ENCODE results near the gene NTN1.

Gene NTN1

DNA sequence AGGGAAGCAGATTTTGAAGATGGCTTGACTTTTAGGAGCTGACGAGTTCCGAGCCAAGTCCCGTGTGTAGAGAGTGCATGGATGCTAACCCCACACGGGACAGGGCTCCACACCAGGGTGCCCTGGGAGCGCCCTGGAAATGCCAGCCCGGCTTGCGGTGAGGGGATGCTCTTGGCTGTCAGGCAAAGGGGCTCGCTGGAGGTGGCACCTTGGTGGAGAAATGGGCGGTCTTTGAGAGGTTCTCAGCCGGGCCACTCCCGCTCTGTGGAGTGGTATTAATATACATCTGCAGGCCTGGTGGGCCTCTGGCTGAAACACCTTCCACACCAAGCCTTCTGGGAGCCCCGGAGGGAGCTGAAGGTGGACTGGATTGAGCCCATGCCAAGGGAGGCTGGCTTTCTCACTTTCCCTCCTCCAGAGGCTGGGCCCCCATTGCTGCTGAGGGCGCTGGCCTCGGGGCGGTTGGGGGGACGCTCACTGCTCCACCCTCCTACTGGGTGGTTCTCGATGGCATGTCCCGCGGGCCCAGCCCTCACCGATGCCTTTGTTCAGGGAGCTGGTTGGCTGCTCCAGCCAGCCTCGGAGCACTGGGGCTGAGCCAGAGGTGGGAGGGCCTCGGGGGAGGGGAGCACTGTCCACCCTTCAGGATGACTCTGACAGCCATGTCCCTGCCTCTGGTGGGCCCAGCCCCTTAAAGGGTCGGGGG, 210.3 kb downstream of the NTN1 start:
- no peak for DNase-seq (ENCODE audit: low read depth in 2 of 2)

DNA sequence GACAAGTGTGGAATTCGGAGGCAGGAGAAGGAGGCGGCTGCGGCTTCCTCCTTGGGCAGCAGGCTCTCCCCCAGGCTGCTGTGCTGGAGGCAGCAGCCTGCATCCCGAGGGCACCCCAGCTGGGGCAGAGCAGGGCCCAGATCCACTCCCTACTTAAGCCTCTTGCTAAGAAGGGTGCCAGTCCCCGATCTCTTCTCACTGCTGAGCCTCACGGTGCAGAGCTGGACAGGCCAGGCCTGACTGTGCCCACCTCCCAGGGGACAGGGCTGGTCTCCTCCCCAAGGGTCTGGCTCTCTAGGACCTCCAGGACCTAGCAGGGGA, 210.8 kb downstream of the NTN1 start:
- no peak for DNase-seq (ENCODE audit: low read depth in 2 of 2)

- DNase-seq (ENCODE audit: low read depth in 2 of 2) = no peak
Measured at GRCh38 chr17:9232591-9233270, 211.4 kb downstream of the NTN1 start.

- no peak for DNase-seq (ENCODE audit: low read depth in 2 of 2)
Measured at GRCh38 chr17:9233271-9233599, 211.9 kb downstream of the NTN1 start.

- DNase-seq (ENCODE audit: low read depth in 2 of 2) = no peak
Measured at GRCh38 chr17:9233761-9234160, 212.5 kb downstream of the NTN1 start.

DNA sequence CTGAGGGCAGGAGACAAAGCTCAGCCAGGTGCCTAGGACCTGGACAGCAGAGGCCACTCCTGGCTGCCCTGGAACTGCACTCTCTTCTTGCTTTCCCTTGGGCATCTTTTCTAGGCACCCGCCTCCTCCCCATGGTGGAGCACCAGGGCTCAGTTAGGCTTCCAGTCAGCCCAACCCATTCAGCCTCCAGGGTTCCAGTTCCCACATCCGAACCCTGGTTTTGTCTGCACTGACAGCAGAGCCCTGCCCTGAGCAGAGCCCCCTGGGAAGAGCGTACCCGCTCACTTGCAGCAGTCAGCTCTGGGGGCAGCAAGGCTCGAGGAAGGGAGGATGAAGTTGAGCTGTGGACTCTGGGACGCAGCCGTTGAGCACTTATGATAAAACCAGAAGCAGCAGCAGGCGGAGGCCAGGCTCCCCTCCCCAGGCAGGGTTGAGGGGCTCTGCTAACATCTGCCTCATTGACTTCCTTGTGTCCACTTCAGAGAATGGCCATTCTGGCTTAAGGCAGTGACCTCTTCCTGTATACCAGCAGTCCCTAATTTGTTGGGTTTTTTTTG, 213.2 kb downstream of the NTN1 start:
- DNase-seq (ENCODE audit: low read depth in 2 of 2) = no peak

DNA sequence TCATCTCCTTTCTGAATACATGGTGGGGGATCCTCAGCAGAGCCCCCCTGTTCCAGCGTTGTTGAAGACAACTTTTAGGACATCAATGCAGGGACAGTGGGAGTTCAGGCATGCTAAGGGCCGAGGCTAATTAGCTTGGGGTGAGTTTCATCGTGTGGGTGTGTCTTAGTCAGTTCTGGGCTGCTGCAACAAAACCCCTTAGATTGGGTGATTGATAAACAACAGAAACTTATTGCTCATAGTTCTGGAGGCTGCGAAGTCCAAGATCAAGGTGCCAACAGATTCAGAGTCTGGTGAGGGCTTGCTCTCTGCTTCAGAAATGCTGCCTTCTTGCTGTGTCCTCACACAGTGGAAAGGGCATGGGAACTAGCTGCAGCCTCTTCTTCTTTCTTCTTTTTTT, 214.0 kb downstream of the NTN1 start:
- no peak for DNase-seq (ENCODE audit: low read depth in 2 of 2)

GRCh38 chr17:9236286-9237052, 215.2 kb downstream of the NTN1 start:
- DNase-seq (ENCODE audit: low read depth in 2 of 2) = no peak

DNA sequence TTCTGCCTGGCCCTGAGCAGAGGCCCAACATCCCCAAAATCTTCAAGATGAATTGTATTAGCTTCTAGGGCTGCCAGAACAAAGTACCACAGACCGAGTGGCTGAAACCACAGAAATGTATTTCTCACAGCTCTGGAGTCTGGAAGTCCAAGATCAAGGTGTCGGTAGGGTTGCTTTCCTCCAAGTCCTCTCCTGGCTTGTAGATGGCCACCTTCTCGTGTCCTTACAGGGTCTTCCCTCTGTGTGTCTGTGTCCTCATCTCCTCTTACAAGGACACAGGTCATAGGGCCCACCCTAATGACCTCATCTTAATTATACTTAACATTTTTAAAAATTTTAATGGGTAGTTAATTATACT, 215.7 kb downstream of the NTN1 start:
- no peak for DNase-seq (ENCODE audit: low read depth in 2 of 2)

- DNase-seq (ENCODE audit: low read depth in 2 of 2) = no peak
Measured at GRCh38 chr17:9237661-9238301, 216.5 kb downstream of the NTN1 start.

- no peak for DNase-seq (ENCODE audit: low read depth in 2 of 2)
Measured at GRCh38 chr17:9238340-9239245, 217.3 kb downstream of the NTN1 start.

GRCh38 chr17:9239246-9239792, 218.0 kb downstream of the NTN1 start:
- DNase-seq (ENCODE audit: low read depth in 2 of 2) = no peak

GRCh38 chr17:9239793-9240658, 218.7 kb downstream of the NTN1 start:
- DNase-seq (ENCODE audit: low read depth in 2 of 2) = no peak

- DNase-seq (ENCODE audit: low read depth in 2 of 2) = no peak
Measured at GRCh38 chr17:9240659-9241370, 219.5 kb downstream of the NTN1 start.

- DNase-seq (ENCODE audit: low read depth in 2 of 2) = no peak
Measured at GRCh38 chr17:9241371-9241712, 220.0 kb downstream of the NTN1 start.

DNA sequence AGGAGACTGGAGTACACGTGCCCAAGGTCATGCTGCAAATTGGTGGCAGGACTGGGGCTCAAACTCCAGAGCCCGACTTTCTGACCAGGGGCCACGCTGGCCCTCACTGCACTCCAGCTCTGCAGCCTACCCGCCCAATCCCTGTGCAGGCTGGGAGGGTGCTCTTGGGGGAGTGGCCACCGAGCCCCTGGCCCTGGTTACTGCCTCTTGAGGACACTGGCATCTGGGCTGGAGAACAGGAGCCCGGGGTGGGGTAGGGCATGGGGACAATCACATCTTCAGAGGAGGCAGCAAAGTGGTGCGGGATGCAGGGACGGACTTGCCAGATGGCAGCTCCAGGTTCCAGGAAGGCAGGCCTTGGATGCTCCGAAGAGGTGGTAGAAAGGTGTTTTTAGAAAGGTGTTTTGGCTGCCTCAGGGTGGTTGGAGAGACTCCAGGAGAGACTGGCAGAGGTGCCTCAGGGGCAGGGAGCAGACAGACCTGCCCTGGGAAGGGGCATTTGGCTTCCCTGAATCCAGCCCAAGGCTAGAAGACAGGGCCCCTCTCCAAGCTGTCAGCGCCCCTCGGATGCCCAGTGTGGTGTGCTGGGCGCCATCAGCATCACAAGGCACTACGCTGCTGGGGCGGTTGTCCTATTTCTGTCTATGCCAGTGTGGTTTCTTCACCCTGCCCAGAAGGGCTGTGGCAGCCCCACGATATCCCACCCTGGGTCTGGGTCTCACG, 220.6 kb downstream of the NTN1 start:
- DNase-seq (ENCODE audit: low read depth in 2 of 2) = no peak

DNA sequence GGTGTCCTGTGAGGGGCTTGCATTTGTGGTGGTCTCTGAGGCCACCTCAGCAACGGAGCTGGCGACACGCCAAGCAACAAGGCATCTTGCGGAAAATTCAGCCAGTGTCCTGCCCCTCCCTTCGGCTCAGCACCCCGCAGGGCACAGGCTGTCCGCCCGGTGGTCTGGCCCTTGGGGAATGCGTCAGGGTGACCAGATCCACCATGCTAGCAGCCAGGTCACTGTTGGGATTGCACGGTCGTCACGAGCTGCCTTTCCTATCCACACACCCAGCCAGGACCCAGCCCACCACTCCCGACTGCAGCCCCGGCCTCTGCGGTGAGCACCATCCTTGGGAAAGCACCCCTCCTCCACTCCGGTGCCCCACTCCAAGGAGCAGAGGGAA, 221.2 kb downstream of the NTN1 start:
- DNase-seq (ENCODE audit: low read depth in 2 of 2) = no peak

GRCh38 chr17:9242983-9243382, 221.7 kb downstream of the NTN1 start:
- DNase-seq (ENCODE audit: low read depth in 2 of 2) = no peak

Measured in fibroblast of skin of left biceps (primary cell).